Measurements from ENCODE around the gene IDS. TPM values are rescaled to one million over a fixed set of nuclear protein-coding genes. Genes with fewer than 3 reads are reported as not detected.

IDS gene
- total RNA-seq, 2 donors from 2014 or later = 346 to 507 TPM

DNA sequence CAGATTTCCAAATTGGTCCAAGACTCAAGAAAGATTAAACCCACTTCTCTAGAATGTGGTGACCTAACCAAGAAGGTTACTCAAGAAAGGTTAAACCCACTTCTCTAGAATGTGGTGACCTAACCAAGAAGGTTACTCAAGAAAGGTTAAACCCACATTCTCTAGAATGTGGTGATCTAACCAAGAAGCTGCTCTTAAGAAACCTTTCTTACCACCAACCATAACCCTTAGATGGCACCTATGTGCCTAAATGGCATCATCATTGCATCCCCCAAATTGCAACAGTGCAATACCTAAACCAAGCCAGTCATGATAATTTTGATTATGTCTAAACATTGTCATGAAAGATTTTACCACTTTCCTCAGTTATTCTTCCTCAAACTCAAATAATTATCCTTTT lies 49.2 kb downstream of the IDS start:
- H3K4me3 Mint-ChIP-seq = no peak overlapping the region
- ATAC-seq = no peak
- H3K36me3 Mint-ChIP-seq (ENCODE audit: low read depth) = no peaks in the 10 kb centered on the region
- H3K9me3 ChIP-seq (ENCODE audit: control insufficient read depth, low read length, poor library complexity, severe bottlenecking) = no peaks in the 10 kb centered on the region
- H3K27me3 Mint-ChIP-seq = peaks cover 16% of the 10 kb centered on the region
- no peaks in the 10 kb centered on the region for H3K4me1 Mint-ChIP-seq
- H3K27ac Mint-ChIP-seq = no peak overlapping the region
- DNase-seq = no peak

GRCh38 chrX:149453906-149454822 lies 50.9 kb downstream of the IDS start:
- Mint-ChIP-seq H3K36me3 (ENCODE audit: low read depth) (no peaks in the 10 kb centered on the region), H3K4me1 (no peaks in the 10 kb centered on the region), H3K27ac (no peak overlapping the region), H3K4me3 (no peak overlapping the region), H3K27me3 (peaks cover 6% of the 10 kb centered on the region)
- ATAC-seq (no peak), DNase-seq (no peak)
- H3K9me3 ChIP-seq (ENCODE audit: control insufficient read depth, low read length, poor library complexity, severe bottlenecking) = no peaks in the 10 kb centered on the region

DNA sequence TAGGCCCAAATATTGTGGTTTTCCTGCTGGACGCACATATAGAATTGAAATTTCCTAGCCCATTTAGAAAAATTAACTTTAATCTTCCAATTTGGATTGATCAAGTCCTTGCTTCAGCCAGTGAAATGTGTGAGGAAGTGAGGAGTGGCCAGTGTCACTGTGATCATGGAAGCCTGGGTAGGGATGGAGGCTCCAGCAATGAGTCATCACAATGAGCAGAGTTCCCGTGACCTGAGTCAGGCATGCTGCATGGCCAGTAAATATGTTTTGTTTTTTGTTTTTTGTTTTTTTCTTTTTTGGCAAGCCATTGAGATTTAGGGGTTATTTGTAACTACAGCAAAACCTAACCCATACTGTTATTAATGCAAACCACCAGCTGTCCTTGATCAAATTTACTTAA lies 52.1 kb downstream of the IDS start:
- H3K27me3 Mint-ChIP-seq = no peaks in the 10 kb centered on the region
- no peaks in the 10 kb centered on the region for H3K4me1 Mint-ChIP-seq
- no peak for DNase-seq
- H3K36me3 Mint-ChIP-seq (ENCODE audit: low read depth) = no peaks in the 10 kb centered on the region
- H3K4me3 Mint-ChIP-seq = no peak overlapping the region
- no peaks in the 10 kb centered on the region for H3K9me3 ChIP-seq (ENCODE audit: control insufficient read depth, low read length, poor library complexity, severe bottlenecking)
- no peak overlapping the region for H3K27ac Mint-ChIP-seq
- ATAC-seq = no peak

- Mint-ChIP-seq H3K4me1 (no peaks in the 10 kb centered on the region), H3K27ac (no peak overlapping the region), H3K27me3 (peaks cover 7% of the 10 kb centered on the region), H3K4me3 (no peak overlapping the region), H3K36me3 (ENCODE audit: low read depth) (no peaks in the 10 kb centered on the region)
- ATAC-seq = no peak
- H3K9me3 ChIP-seq (ENCODE audit: control insufficient read depth, low read length, poor library complexity, severe bottlenecking) = no peaks in the 10 kb centered on the region
- DNase-seq = no peak
These were observed 71.7 kb downstream of the IDS start for GRCh38 chrX:149433451-149433850.

DNA sequence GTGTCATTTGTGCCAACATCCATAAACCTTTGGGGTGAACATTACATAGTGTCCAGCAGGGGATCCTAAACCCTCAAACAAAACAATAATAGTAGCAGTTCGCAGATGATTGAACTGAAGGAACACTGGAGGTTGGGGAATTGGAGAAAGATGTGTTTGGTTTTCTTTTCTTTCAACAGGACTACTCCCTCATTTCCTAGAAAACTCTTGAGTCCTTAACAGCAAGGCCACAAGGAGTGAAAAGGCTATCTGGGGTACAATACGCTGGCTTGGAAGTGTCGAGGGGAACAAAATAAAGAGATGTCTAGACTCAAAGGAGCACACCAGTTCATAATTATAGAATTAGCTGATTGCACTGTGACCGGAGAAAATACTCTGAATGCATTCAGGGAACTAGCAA lies 72.1 kb downstream of the IDS start:
- Mint-ChIP-seq H3K4me1 (no peaks in the 10 kb centered on the region), H3K4me3 (no peak overlapping the region), H3K36me3 (ENCODE audit: low read depth) (no peaks in the 10 kb centered on the region), H3K27ac (no peak overlapping the region), H3K27me3 (peaks cover 7% of the 10 kb centered on the region)
- H3K9me3 ChIP-seq (ENCODE audit: control insufficient read depth, low read length, poor library complexity, severe bottlenecking) = no peaks in the 10 kb centered on the region
- no peak for ATAC-seq
- no peak for DNase-seq

Other genes starting within 250 kb of the IDS start
- 10 to 100 TPM; 66.3 to 72.5 TPM for gene EOLA1, start 35.7 kb upstream of the IDS start, total RNA-seq
- not detected for gene HSFX3, start 44.6 kb upstream of the IDS start, total RNA-seq
- gene MAGEA9B, start 82.2 kb upstream of the IDS start, total RNA-seq = not detected
- not detected for gene HSFX2, start 90.0 kb upstream of the IDS start, total RNA-seq
- gene TMEM185A, start 126.5 kb upstream of the IDS start, total RNA-seq = 10 to 100 TPM; 10.6 to 20.7 TPM
- gene MAGEA11, start 206.8 kb upstream of the IDS start, total RNA-seq = not detected